ENCODE results near the gene MOCS1.

MOCS1 gene

GRCh38 chr6:39855356-39855995 lies 78.8 kb downstream of the MOCS1 start:
- no peak overlapping the region for H3K4me3 ChIP-seq (ENCODE audit: low read depth, low read length)
- H3K27ac ChIP-seq (ENCODE audit: low read depth, low read length): peak overlapping the region; percentile 45
- H3K27me3 ChIP-seq (ENCODE audit: insufficient read depth, low read length): no peaks in the 10 kb centered on the region
- no peak overlapping the region for H2AFZ ChIP-seq (ENCODE audit: low read length, unreplicated experiment)
- H3K36me3 ChIP-seq (ENCODE audit: insufficient read depth, low read length): no peaks in the 10 kb centered on the region
- no peaks in the 10 kb centered on the region for H3K79me2 ChIP-seq (ENCODE audit: control insufficient read depth, insufficient read depth, low read length, unreplicated experiment)
- peaks cover 10% of the 10 kb centered on the region for H3K4me1 ChIP-seq (ENCODE audit: control insufficient read depth, insufficient read depth, low read length, unreplicated experiment)
